Mesodermal cell (in vitro differentiated cells): ENCODE measurements around the gene SIK3.

ENCODE experiments used
- H3K27ac ChIP-seq: 2 replicates; pipeline ENCODE4 v1.7.0; 2013; ENCODE audit warnings: mild to moderate bottlenecking, low read depth, low read length, moderate library complexity; ENCODE audit not compliant: severe bottlenecking
- H3K36me3 ChIP-seq: 2 replicates; pipeline ENCODE4 v1.7.1; 2013; ENCODE audit warnings: mild to moderate bottlenecking, low read length, moderate library complexity; ENCODE audit not compliant: control insufficient read depth, insufficient read depth
- H3K4me1 ChIP-seq: one replicate; pipeline ENCODE4 v1.7.1; 2013; ENCODE audit warnings: mild to moderate bottlenecking, low read length; ENCODE audit not compliant: insufficient read depth, control insufficient read depth, poor library complexity, severe bottlenecking
- H3K4me3 ChIP-seq: 2 replicates; pipeline ENCODE4 v1.7.0; 2013; ENCODE audit warnings: low read length, control low read depth, mild to moderate bottlenecking; ENCODE audit not compliant: insufficient read depth, poor library complexity, severe bottlenecking; ENCODE audit errors: extremely low read depth
- H3K9me3 ChIP-seq: 2 replicates; pipeline ENCODE4 v1.7.1; 2013; ENCODE audit warnings: mild to moderate bottlenecking, low read length, moderate library complexity; ENCODE audit not compliant: control insufficient read depth
- WGBS, 2 experiments: methylation state at CpG; one replicate each; pipeline ENCODE4 v1.1.5; 2013; ENCODE audit warnings: missing lambda C conversion rate in 2 of 2; ENCODE audit not compliant: insufficient coverage in 2 of 2; 5-methylcytosine and 5-hydroxymethylcytosine counted together

Gene SIK3

GRCh38 chr11:117091753-117092477 lies 6.3 kb downstream of the SIK3 start:
- Histone ChIP-seq H3K27ac (no peak overlapping the region), H3K9me3 (no peaks in the 10 kb centered on the region), H3K36me3 (peaks cover 5% of the 10 kb centered on the region), H3K4me3 (no peak overlapping the region), H3K4me1 (peaks cover 25% of the 10 kb centered on the region)
- WGBS, 2 experiments, result 84% methylated on average over 2 of the region's 4 CpGs; no CpG with 5 or more reads in 1 of the 2 experiments

GRCh38 chr11:117090111-117090706 lies 8.0 kb downstream of the SIK3 start:
- H3K36me3 ChIP-seq, result peaks cover 5% of the 10 kb centered on the region
- no peak overlapping the region for H3K4me3 ChIP-seq
- WGBS, 2 experiments, result no CpG with 5 or more reads among the region's 5 CpGs
- H3K27ac ChIP-seq, result no peak overlapping the region
- H3K4me1 ChIP-seq, result peaks cover 10% of the 10 kb centered on the region
- no peaks in the 10 kb centered on the region for H3K9me3 ChIP-seq

GRCh38 chr11:117089685-117090084 lies 8.5 kb downstream of the SIK3 start:
- no peak overlapping the region for H3K27ac ChIP-seq
- peaks cover 5% of the 10 kb centered on the region for H3K4me1 ChIP-seq
- H3K4me3 ChIP-seq, result no peak overlapping the region
- H3K36me3 ChIP-seq, result peaks cover 5% of the 10 kb centered on the region
- no peaks in the 10 kb centered on the region for H3K9me3 ChIP-seq
- 96 to 100% methylated on average over 4 to 5 of the region's 7 CpGs for WGBS, 2 experiments

- H3K36me3 ChIP-seq, result peaks cover 5% of the 10 kb centered on the region
- no peaks in the 10 kb centered on the region for H3K9me3 ChIP-seq
- peaks cover 3% of the 10 kb centered on the region for H3K4me1 ChIP-seq
- 100% methylated on average over 1 of the region's 3 CpGs for WGBS, 2 experiments
- H3K27ac ChIP-seq, result no peak overlapping the region
- H3K4me3 ChIP-seq, result no peak overlapping the region
These were observed 10.8 kb downstream of the SIK3 start for GRCh38 chr11:117087446-117087845.

- Histone ChIP-seq H3K36me3 (no peaks in the 10 kb centered on the region), H3K4me3 (no peak overlapping the region), H3K27ac (no peak overlapping the region), H3K9me3 (no peaks in the 10 kb centered on the region), H3K4me1 (peaks cover 3% of the 10 kb centered on the region)
- WGBS, 2 experiments, result 88 to 100% methylated on average over 1 of the region's 4 CpGs
These were observed 13.2 kb downstream of the SIK3 start for GRCh38 chr11:117084992-117085391.

GRCh38 chr11:117083011-117083935 lies 15.0 kb downstream of the SIK3 start:
- Histone ChIP-seq H3K36me3 (no peaks in the 10 kb centered on the region), H3K27ac (no peak overlapping the region), H3K4me3 (no peak overlapping the region), H3K9me3 (no peaks in the 10 kb centered on the region), H3K4me1 (peaks cover 3% of the 10 kb centered on the region)
- 85 to 100% methylated on average over 1 to 3 of the region's 5 CpGs for WGBS, 2 experiments

GRCh38 chr11:117081908-117082307 lies 16.3 kb downstream of the SIK3 start:
- Histone ChIP-seq H3K36me3 (no peaks in the 10 kb centered on the region), H3K27ac (no peak overlapping the region), H3K4me3 (no peak overlapping the region), H3K9me3 (no peaks in the 10 kb centered on the region), H3K4me1 (peaks cover 9% of the 10 kb centered on the region)
- WGBS, 2 experiments, result 100% methylated on average over 1 of the region's 1 CpG

- no peak overlapping the region for H3K4me3 ChIP-seq
- 90 to 96% methylated on average over 2 to 3 of the region's 5 CpGs for WGBS, 2 experiments
- H3K4me1 ChIP-seq, result peaks cover 9% of the 10 kb centered on the region
- no peak overlapping the region for H3K27ac ChIP-seq
- H3K9me3 ChIP-seq, result no peaks in the 10 kb centered on the region
- no peaks in the 10 kb centered on the region for H3K36me3 ChIP-seq
These were observed 17.9 kb downstream of the SIK3 start for GRCh38 chr11:117080370-117080769.

- H3K4me3 ChIP-seq, result no peak overlapping the region
- H3K27ac ChIP-seq, result no peak overlapping the region
- H3K36me3 ChIP-seq, result no peaks in the 10 kb centered on the region
- H3K9me3 ChIP-seq, result no peaks in the 10 kb centered on the region
- peaks cover 20% of the 10 kb centered on the region for H3K4me1 ChIP-seq
- WGBS, 2 experiments, result no CpG with 5 or more reads among the region's 3 CpGs
These were observed 21.1 kb downstream of the SIK3 start for GRCh38 chr11:117076941-117077691.

- Histone ChIP-seq H3K4me3 (no peak overlapping the region), H3K27ac (no peak overlapping the region), H3K36me3 (no peaks in the 10 kb centered on the region), H3K9me3 (no peaks in the 10 kb centered on the region), H3K4me1 (peaks cover 27% of the 10 kb centered on the region)
- WGBS, 2 experiments, result no CpG with 5 or more reads among the region's 1 CpG
These were observed 23.0 kb downstream of the SIK3 start for GRCh38 chr11:117075186-117075585.
